Measurements from ENCODE around the gene VPS8.

GRCh38 chr3:184821034-184821433 is 9.1 kb downstream of the VPS8 start:
- TF ChIP-seq RFX5 (IDR thresholded peaks at IDR 0.05; ENCODE audit: borderline replicate concordance, low read depth, low read length) (no peak), ATF3 (IDR thresholded peaks at IDR 0.05; ENCODE audit: insufficient read depth, low read depth, low read length) (no peak)
